GM13977 (cell line): ENCODE data around the gene TPX2.

Experiments used
- DNase-seq: peaks from one replicate; pipeline ENCODE4 v3.0.0; 2012; ENCODE audit warnings: low spot score
- CTCF ChIP-seq: IDR thresholded peaks from 2 replicates; pipeline ENCODE4 v1.5.1; 2012; ENCODE audit warnings: mild to moderate bottlenecking, control low read depth; ENCODE audit not compliant: insufficient read depth; ENCODE audit errors: extremely low read depth, missing control alignments
- in situ Hi-C: fragments of 300-500 bp; cut with MboI; formaldehyde crosslinking; loops from one replicate; pipeline ENCODE4 v1.12.0; 2022; ENCODE audit warnings: low sequenced_read_pairs, low pct_unique_long_range_greater_than_20kb, mixed read lengths, inconsistent platforms; ENCODE audit not compliant: unreplicated experiment

Gene TPX2

GRCh38 chr20:31758521-31758920, 19.4 kb downstream of the TPX2 start:
- no peak for DNase-seq
- in situ Hi-C loops, result no loop called here
- no peak for TF ChIP-seq CTCF

GRCh38 chr20:31758991-31759390, 19.9 kb downstream of the TPX2 start:
- no peak for DNase-seq
- no peak for TF ChIP-seq CTCF
- in situ Hi-C loops, result no loop called here

- in situ Hi-C loops, result no loop called here
- no peak for DNase-seq
- no peak for TF ChIP-seq CTCF
These were observed 20.9 kb downstream of the TPX2 start for GRCh38 chr20:31759836-31760518.

GRCh38 chr20:31760519-31761240, 21.6 kb downstream of the TPX2 start:
- in situ Hi-C loops, result no loop called here
- no peak for TF ChIP-seq CTCF

GRCh38 chr20:31764641-31765305, 25.7 kb downstream of the TPX2 start:
- in situ Hi-C loops, result no loop called here
- TF ChIP-seq CTCF, result no peak
- DNase-seq, result no peak

More at GRCh38 chr20:31760519-31761240, 21.6 kb downstream of the TPX2 start:
- no peak for DNase-seq

- no peak for TF ChIP-seq CTCF
- DNase-seq, result no peak
- in situ Hi-C loops, result no loop called here
These were observed 28.7 kb downstream of the TPX2 start for GRCh38 chr20:31767805-31768204.
